ENCODE measurements around the gene PHKB.

The PHKB gene

DNA sequence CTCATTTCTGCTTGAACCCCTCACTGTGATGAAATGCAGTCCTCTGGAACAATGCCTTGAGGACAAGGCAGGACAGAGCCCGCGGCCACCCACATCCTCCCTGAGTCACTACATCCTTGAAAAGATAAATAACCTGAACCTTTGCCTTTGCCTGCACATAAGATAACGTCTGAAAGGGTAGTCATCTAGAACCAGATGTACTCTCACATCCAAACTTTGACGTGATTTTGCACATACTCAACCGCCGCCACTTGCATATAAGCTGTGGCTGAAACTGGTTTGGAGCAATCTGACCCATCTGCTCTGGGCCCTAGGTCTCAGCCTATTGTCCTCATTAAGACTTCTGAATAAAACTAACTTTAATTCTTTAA lies 252.1 kb downstream of the PHKB start:
- TF ChIP-seq CTCF (IDR thresholded peaks at IDR 0.05; ENCODE audit: low read length, missing control alignments), result no peak
- DNase-seq (ENCODE audit: low read depth), result peak; percentile 81
- no peak overlapping the region for H3K4me3 ChIP-seq (replicated peaks; ENCODE audit: low read depth, low read length)

DNA sequence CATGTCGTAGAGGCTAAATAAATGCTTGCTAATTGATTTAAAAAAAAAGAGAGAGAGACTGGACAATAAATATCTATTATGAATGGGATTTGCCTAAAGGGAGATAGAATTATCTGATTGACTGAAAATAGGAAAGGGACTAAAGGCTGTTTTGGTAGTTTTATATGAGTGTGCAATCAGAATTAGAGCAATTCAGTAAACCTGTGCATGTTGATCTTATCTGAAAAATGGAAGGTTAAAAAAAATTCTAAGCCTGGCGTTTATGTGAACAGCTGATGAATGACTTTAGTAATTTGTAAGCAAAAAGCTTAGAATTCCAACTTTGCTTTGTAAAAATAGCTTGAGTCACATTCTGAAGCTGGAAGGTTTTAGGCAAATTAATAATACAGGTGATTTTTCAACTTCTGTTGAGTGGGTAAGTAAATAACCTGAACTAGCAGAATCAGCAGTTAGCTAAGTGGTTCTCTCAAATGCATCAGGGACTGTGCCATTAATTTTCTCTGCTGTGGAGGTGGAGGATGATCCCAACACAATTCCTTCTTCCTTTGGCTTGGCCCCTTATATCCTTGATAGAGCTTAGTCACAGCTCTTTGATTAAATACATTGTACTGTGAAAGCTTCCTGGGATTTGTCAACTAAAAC lies 254.4 kb downstream of the PHKB start:
- H3K4me3 ChIP-seq (replicated peaks; ENCODE audit: low read depth, low read length), result no peak overlapping the region
- TF ChIP-seq CTCF (IDR thresholded peaks at IDR 0.05; ENCODE audit: low read length, missing control alignments), result no peak
- DNase-seq (ENCODE audit: low read depth), result no peak

DNA sequence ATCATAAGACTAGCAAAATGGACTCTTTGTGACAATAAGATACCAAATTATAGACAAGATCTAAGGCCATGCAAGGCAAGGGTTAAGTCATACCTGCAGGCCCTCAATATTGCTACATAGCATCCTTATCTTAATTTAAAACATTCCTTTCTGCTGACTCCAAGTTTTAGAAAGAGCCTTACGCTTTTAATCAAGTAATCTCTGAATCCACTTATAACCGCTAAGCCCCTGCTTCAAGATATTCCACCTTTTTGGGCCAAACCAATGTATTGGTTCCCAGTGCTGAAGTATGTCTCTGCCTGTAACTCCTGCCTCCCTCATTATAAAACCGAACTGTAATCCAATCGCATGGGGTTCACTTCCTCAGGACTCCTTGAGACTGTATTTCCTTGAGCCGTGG lies 255.4 kb downstream of the PHKB start:
- no peak overlapping the region for H3K4me3 ChIP-seq (replicated peaks; ENCODE audit: low read depth, low read length)
- DNase-seq (ENCODE audit: low read depth), result no peak
- no peak for TF ChIP-seq CTCF (IDR thresholded peaks at IDR 0.05; ENCODE audit: low read length, missing control alignments)

DNA sequence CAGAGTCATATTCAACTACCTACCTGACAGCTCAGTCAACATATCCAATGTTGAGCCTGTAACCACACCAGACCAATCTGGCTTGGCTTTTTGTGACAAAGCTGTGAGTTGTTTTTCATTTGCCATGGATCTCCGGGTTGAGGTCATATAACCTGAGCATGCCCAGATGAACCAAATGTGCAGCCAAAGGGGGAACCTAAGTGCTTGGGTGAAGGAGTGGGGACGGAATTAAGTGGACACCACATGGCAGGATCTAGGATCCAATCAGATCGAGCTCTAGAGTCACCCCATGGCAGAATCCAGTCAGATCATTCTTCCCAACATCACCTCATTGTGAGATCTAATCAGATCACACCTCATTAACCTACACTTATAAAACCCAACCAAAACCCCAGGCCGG lies 258.6 kb downstream of the PHKB start:
- no peak for TF ChIP-seq CTCF (IDR thresholded peaks at IDR 0.05; ENCODE audit: low read length, missing control alignments)

GRCh38 chr16:47721006-47721637 lies 260.0 kb downstream of the PHKB start:
- H3K4me3 ChIP-seq (replicated peaks; ENCODE audit: low read depth, low read length), result no peak overlapping the region
- TF ChIP-seq CTCF (IDR thresholded peaks at IDR 0.05; ENCODE audit: low read length, missing control alignments), result no peak
- no peak for DNase-seq (ENCODE audit: low read depth)

More for the DNA sequence above, 258.6 kb downstream of the PHKB start:
- no peak overlapping the region for H3K4me3 ChIP-seq (replicated peaks; ENCODE audit: low read depth, low read length)
- DNase-seq (ENCODE audit: low read depth), result no peak

- DNase-seq (ENCODE audit: low read depth), result no peak
- H3K4me3 ChIP-seq (replicated peaks; ENCODE audit: low read depth, low read length), result no peak overlapping the region
- TF ChIP-seq CTCF (IDR thresholded peaks at IDR 0.05; ENCODE audit: low read length, missing control alignments), result no peak
These were observed 260.9 kb downstream of the PHKB start for GRCh38 chr16:47722046-47722445.
